Measurements from ENCODE around the gene MYH14. TPM values are rescaled to one million over a fixed set of nuclear protein-coding genes. Genes with fewer than 3 reads are reported as not detected.

MYH14 gene
- total and polyA plus RNA-seq, 2 of the 8 experiments (the other 6 are each of a cell fraction or from before 2014, with no cell fraction given), result 17.3 to 28.6 TPM

GRCh38 chr19:50174100-50174793 is 29.2 kb upstream of the MYH14 start:
- Histone ChIP-seq H3K23me2 (ENCODE audit: low read depth, low read length) (no peaks in the 10 kb centered on the region), H2AK5ac (ENCODE audit: low read depth, low read length) (no peak overlapping the region), H3K79me2 (ENCODE audit: control insufficient read depth in 1 of 2, insufficient read depth in 2 of 2, low read length in 2 of 2) (no peaks in the 10 kb centered on the region), H4K5ac (ENCODE audit: insufficient read length, low read depth, low read length) (no peak overlapping the region), H3K9ac (replicated peaks in 1 of 4; ENCODE audit: extremely low read depth in 1 of 4, low read depth in 3 of 4, low read length in 3 of 4) (no peak overlapping the region), H3K56ac (replicated peaks; ENCODE audit: insufficient read length, low read depth, low read length) (no peak overlapping the region), H3K79me1 (ENCODE audit: low read depth, low read length) (no peaks in the 10 kb centered on the region), H3K27me3 (replicated peaks in 1 of 4; ENCODE audit: control insufficient read depth in 3 of 4, extremely low read depth in 1 of 4, insufficient read depth in 3 of 4, low read length in 3 of 4) (no peaks in the 10 kb centered on the region), H3K4me2 (ENCODE audit: insufficient read depth in 1 of 2, low read depth in 2 of 2, low read length in 2 of 2) (no peak overlapping the region), H2BK120ac (replicated peaks; ENCODE audit: low read depth, low read length) (no peak overlapping the region), H3K27ac (ENCODE audit: low read depth, low read length) (no peak overlapping the region), H2BK15ac (ENCODE audit: low read length) (no peak overlapping the region), H4K8ac (ENCODE audit: extremely low read depth, insufficient read depth, low read length) (no peak overlapping the region), H3K4me3 (ENCODE audit: extremely low read depth in 1 of 4, insufficient read depth in 2 of 4, low read depth in 3 of 4, low read length in 4 of 4) (no peak overlapping the region), H3K4ac (replicated peaks; ENCODE audit: insufficient read length, low read depth, low read length) (no peak overlapping the region), H3K36me3 (ENCODE audit: control insufficient read depth in 2 of 4, insufficient read depth in 4 of 4, low read length in 3 of 4) (no peaks in the 10 kb centered on the region), H3K4me1 (replicated peaks in 1 of 4; ENCODE audit: control insufficient read depth in 3 of 4, insufficient read depth in 4 of 4, low read length in 3 of 4) (no peaks in the 10 kb centered on the region), H2AFZ (ENCODE audit: low read length) (no peak overlapping the region), H3K23ac (ENCODE audit: insufficient read length) (no peak overlapping the region), H2BK12ac (ENCODE audit: low read depth, low read length) (no peak overlapping the region), H3K9me3 (ENCODE audit: insufficient read depth in 2 of 2, low read depth in 1 of 2, low read length in 1 of 2) (peaks cover 5 to 16% of the 10 kb centered on the region in 2 experiments; a peak in 2 of 4 replicates), H2BK5ac (ENCODE audit: low read depth, low read length) (no peak overlapping the region), H4K91ac (replicated peaks; ENCODE audit: insufficient read length, low read length) (no peak overlapping the region), H2BK20ac (ENCODE audit: low read length) (no peak overlapping the region), H3K18ac (ENCODE audit: extremely low read depth, low read length) (no peak overlapping the region), H4K20me1 (replicated peaks in 1 of 2; ENCODE audit: control insufficient read depth in 1 of 2, insufficient read depth in 2 of 2, low read length in 2 of 2) (no peaks in the 10 kb centered on the region), H3K14ac (ENCODE audit: insufficient read length) (no peak overlapping the region)
- POLR2A ChIA-PET (ENCODE audit: partially characterized antibody), result no interaction called here
- CTCF ChIA-PET (ENCODE audit: partially characterized antibody), result interaction anchor here (0.7 to 1.7 kb wide), 6 partner anchors 9 to 465 kb away, joined by 3 to 5 read pairs (median 4); no protein-coding TSS in a partner anchor
- no peak for DNase-seq (ENCODE audit: low read depth in 1 of 2, low spot score in 2 of 2)
- no peak for FAIRE-seq
- WGBS, 2 experiments (ENCODE audit: extremely low coverage in 1 of 2, insufficient coverage in 1 of 2, insufficient read length in 1 of 2, insufficient replicate concordance in 2 of 2, low coverage in 1 of 2, low lambda C conversion rate in 2 of 2, missing lambda C conversion rate in 1 of 2), result 68% methylated on average over 5 of the region's 5 CpGs; no CpG with 5 or more reads in 1 of the 2 experiments
- no peak for TF ChIP-seq BACH1 (IDR thresholded peaks at IDR 0.05; ENCODE audit: low read length)
